ENCODE measurements around the gene LDB2.

DNA sequence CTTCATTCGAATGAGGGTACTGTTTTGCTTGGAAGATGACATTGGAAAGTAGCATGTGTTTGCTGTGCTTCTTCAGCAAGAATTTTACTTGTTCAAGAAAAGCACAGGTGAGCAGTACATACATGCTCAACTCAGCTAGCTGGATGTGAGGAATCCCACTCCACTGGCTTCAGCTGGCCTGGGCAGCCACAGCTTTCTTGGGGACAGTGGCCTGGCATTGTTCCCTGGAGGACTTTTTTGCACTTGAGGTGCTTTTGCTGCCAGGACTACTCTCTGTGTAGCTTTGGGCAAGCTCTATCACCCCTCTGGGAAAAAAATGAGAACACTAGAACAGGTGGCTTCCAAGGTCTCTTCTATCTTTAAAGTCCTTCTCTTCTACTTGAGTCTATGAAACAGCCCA, 184.3 kb downstream of the LDB2 start:
- TF ChIP-seq, protein P1, sequence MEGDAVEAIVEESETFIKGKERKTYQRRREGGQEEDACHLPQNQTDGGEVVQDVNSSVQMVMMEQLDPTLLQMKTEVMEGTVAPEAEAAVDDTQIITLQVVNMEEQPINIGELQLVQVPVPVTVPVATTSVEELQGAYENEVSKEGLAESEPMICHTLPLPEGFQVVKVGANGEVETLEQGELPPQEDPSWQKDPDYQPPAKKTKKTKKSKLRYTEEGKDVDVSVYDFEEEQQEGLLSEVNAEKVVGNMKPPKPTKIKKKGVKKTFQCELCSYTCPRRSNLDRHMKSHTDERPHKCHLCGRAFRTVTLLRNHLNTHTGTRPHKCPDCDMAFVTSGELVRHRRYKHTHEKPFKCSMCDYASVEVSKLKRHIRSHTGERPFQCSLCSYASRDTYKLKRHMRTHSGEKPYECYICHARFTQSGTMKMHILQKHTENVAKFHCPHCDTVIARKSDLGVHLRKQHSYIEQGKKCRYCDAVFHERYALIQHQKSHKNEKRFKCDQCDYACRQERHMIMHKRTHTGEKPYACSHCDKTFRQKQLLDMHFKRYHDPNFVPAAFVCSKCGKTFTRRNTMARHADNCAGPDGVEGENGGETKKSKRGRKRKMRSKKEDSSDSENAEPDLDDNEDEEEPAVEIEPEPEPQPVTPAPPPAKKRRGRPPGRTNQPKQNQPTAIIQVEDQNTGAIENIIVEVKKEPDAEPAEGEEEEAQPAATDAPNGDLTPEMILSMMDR (conservative IDR thresholded peaks at IDR 0.05 in 1 of 2, IDR thresholded peaks at IDR 0.05 in 1 of 2; ENCODE audit: low read depth in 1 of 2, low read length in 2 of 2): no peak
- no peak for TF ChIP-seq EZH2 (IDR thresholded peaks at IDR 0.05; ENCODE audit: low read length, missing control alignments)
